H9 (cell line): ENCODE results near the gene AACS. TPM values are rescaled to one million over a fixed set of nuclear protein-coding genes. Genes with fewer than 3 reads are reported as not detected.

Experiments
- DNase-seq: peaks from one replicate; pipeline ENCODE4 v3.0.0-alpha.2; 2017
- H2AFZ ChIP-seq: one replicate; pipeline ENCODE4 v1.6.1; 2013; ENCODE audit warnings: mild to moderate bottlenecking, low read length, control low read depth, moderate library complexity
- H2AK5ac ChIP-seq: 2 replicates; pipeline ENCODE4 v1.6.1; 2013; ENCODE audit warnings: low read length, control low read depth, mixed read lengths; ENCODE audit not compliant: insufficient read length
- H2BK120ac ChIP-seq: one replicate; pipeline ENCODE4 v1.6.1; 2013; ENCODE audit warnings: low read depth, mild to moderate bottlenecking, low read length, control low read depth, inconsistent platforms; ENCODE audit not compliant: poor library complexity, severe bottlenecking
- H2BK12ac ChIP-seq: 2 replicates; pipeline ENCODE4 v1.6.1; 2013; ENCODE audit warnings: low read length, control low read depth, mixed read lengths, low read depth; ENCODE audit not compliant: insufficient read length
- H2BK15ac ChIP-seq: 2 replicates; pipeline ENCODE4 v1.6.1; 2013; ENCODE audit warnings: low read depth, low read length, control low read depth
- H2BK20ac ChIP-seq: one replicate; pipeline ENCODE4 v1.6.1; 2013; ENCODE audit warnings: low read depth, mild to moderate bottlenecking, low read length, control low read depth, inconsistent platforms; ENCODE audit not compliant: poor library complexity, severe bottlenecking
- H2BK5ac ChIP-seq: 2 replicates; pipeline ENCODE4 v1.6.1; 2013; ENCODE audit warnings: low read length, control low read depth, mixed read lengths; ENCODE audit not compliant: insufficient read length
- H3K14ac ChIP-seq: 2 replicates; pipeline ENCODE4 v1.6.1; 2013; ENCODE audit warnings: low read length, control low read depth; ENCODE audit not compliant: insufficient read depth
- H3K18ac ChIP-seq: 2 replicates; pipeline ENCODE4 v1.6.1; 2013; ENCODE audit warnings: low read depth, mild to moderate bottlenecking, mixed read lengths, low read length, control low read depth; ENCODE audit not compliant: insufficient read length
- H3K23ac ChIP-seq: 2 replicates; pipeline ENCODE4 v1.6.1; 2013; ENCODE audit warnings: low read length, control low read depth, mixed read lengths, low read depth; ENCODE audit not compliant: insufficient read length
- H3K23me2 ChIP-seq: 2 replicates; pipeline ENCODE4 v1.6.1; 2013; ENCODE audit warnings: low read depth, mild to moderate bottlenecking, mixed read lengths, low read length, control low read depth; ENCODE audit not compliant: insufficient read length, poor library complexity, severe bottlenecking
- H3K27ac ChIP-seq: 2 replicates; pipeline ENCODE4 v1.5.1; 2013; ENCODE audit warnings: low read length, control low read depth, mixed read lengths, low read depth; ENCODE audit not compliant: insufficient read length
- H3K27me3 ChIP-seq: 2 replicates; pipeline ENCODE4 v1.6.1; 2013; ENCODE audit warnings: low read length, control low read depth, inconsistent platforms; ENCODE audit not compliant: insufficient read depth
- H3K4ac ChIP-seq: 2 replicates; pipeline ENCODE4 v1.6.1; 2013; ENCODE audit warnings: low read depth, mild to moderate bottlenecking, control low read depth, inconsistent platforms, low read length, moderate library complexity
- H3K4me1 ChIP-seq: 2 replicates; pipeline ENCODE4 v1.6.1; 2013; ENCODE audit warnings: low read length, control low read depth, inconsistent platforms; ENCODE audit not compliant: insufficient read depth
- H3K4me2 ChIP-seq: 2 replicates; pipeline ENCODE4 v1.6.1; 2013; ENCODE audit warnings: low read length, control low read depth, mixed read lengths; ENCODE audit not compliant: insufficient read length, insufficient read depth
- H3K56ac ChIP-seq: 2 replicates; pipeline ENCODE4 v1.6.1; 2013; ENCODE audit warnings: low read depth, mild to moderate bottlenecking, mixed read lengths, low read length, control low read depth; ENCODE audit not compliant: insufficient read length
- H3K79me1 ChIP-seq: 2 replicates; pipeline ENCODE4 v1.6.1; 2013; ENCODE audit warnings: low read depth, mild to moderate bottlenecking, moderate library complexity, low read length, control low read depth, inconsistent platforms; ENCODE audit not compliant: insufficient read depth, poor library complexity, severe bottlenecking
- H3K79me2 ChIP-seq: 2 replicates; pipeline ENCODE4 v1.6.1; 2013; ENCODE audit warnings: low read length, control low read depth, inconsistent platforms; ENCODE audit not compliant: insufficient read depth
- H3K9ac ChIP-seq: 2 replicates; pipeline ENCODE4 v1.6.1; 2013; ENCODE audit warnings: low read length, control low read depth, mixed read lengths; ENCODE audit not compliant: insufficient read length; ENCODE audit errors: extremely low read depth
- H3K9me3 ChIP-seq: one replicate; pipeline ENCODE4 v1.6.1; 2013; ENCODE audit warnings: low read depth, low read length, inconsistent platforms; ENCODE audit not compliant: control insufficient read depth
- H3T11ph ChIP-seq: one replicate; pipeline ENCODE4 v1.6.1; 2013; ENCODE audit warnings: mild to moderate bottlenecking, low read length, control low read depth, inconsistent platforms
- H4K20me1 ChIP-seq: one replicate; pipeline ENCODE4 v1.6.1; 2013; ENCODE audit not compliant: control insufficient read depth, insufficient read length, insufficient read depth
- H4K5ac ChIP-seq: 2 replicates; pipeline ENCODE4 v1.6.1; 2013; ENCODE audit warnings: low read depth, mild to moderate bottlenecking, mixed read lengths, low read length, control low read depth; ENCODE audit not compliant: insufficient read length
- H4K8ac ChIP-seq: replicated peaks from 2 replicates; pipeline ENCODE4 v1.6.1; 2013; ENCODE audit warnings: low read length, control low read depth, mixed read lengths, low read depth; ENCODE audit not compliant: insufficient read length
- H4K91ac ChIP-seq: 2 replicates; pipeline ENCODE4 v1.6.1; 2013; ENCODE audit warnings: low read depth, mild to moderate bottlenecking, moderate library complexity, mixed read lengths, low read length, control low read depth; ENCODE audit not compliant: insufficient read length
- H3K27ac Mint-ChIP-seq, 3 experiments: 2 replicates in 2 of 3; 3 replicates in 1 of 3; pipeline ENCODE4 v1.8.0; 2020 to 2021; ENCODE audit warnings: mixed read lengths in 3 of 3, mild to moderate bottlenecking in 1 of 3, moderate library complexity in 1 of 3
- H3K27me3 Mint-ChIP-seq: 2 replicates; pipeline ENCODE4 v1.8.0; 2021; ENCODE audit warnings: low read depth, mild to moderate bottlenecking, moderate library complexity, mixed read lengths
- H3K36me3 Mint-ChIP-seq, 3 experiments: 2 replicates in 2 of 3; 3 replicates in 1 of 3; pipeline ENCODE4 v1.8.0; 2020 to 2021; ENCODE audit warnings: low read depth in 3 of 3, mixed read lengths in 3 of 3; ENCODE audit not compliant: insufficient read depth in 1 of 3
- H3K4me1 Mint-ChIP-seq, 2 experiments: 2 replicates each; pipeline ENCODE4 v1.8.0; 2020; ENCODE audit warnings: mixed read lengths in 2 of 2
- H3K4me3 Mint-ChIP-seq, 2 experiments: 2 replicates in 1 of 2; 3 replicates in 1 of 2; pipeline ENCODE4 v1.8.0; 2020 to 2021; ENCODE audit warnings: mild to moderate bottlenecking in 2 of 2, mixed read lengths in 2 of 2, moderate library complexity in 1 of 2
- H3K9me3 Mint-ChIP-seq, 2 experiments: 2 replicates in 1 of 2; 3 replicates in 1 of 2; pipeline ENCODE4 v1.8.0; 2020; ENCODE audit warnings: mild to moderate bottlenecking in 2 of 2, mixed read lengths in 2 of 2, moderate library complexity in 1 of 2
- WGBS: extraction: QIAGEN DNeasy Blood & Tissue Kit; methylation state at CpG from one replicate; pipeline ENCODE4 v1.1.7; 2013; ENCODE audit warnings: missing lambda C conversion rate, low lambda C conversion rate, mixed read lengths; ENCODE audit not compliant: insufficient read length; ENCODE audit errors: extremely low coverage; 5-methylcytosine and 5-hydroxymethylcytosine counted together
- total RNA-seq: library from RNA; stranded (reverse); gene quantifications from 2 replicates; pipeline ENCODE4 v1.2.1, GENCODE V29; 2021
- TF ChIP-seq, protein P1 (sequence below): fragments of 200-600 bp; sonication (generic); conservative IDR thresholded peaks from 3 replicates; pipeline ENCODE4 v1.8.0; 2021; ENCODE audit warnings: antibody characterized with exemption, mild to moderate bottlenecking

Gene AACS
- total RNA-seq, 1 experiment from 2014 or later: 35.0 TPM

DNA sequence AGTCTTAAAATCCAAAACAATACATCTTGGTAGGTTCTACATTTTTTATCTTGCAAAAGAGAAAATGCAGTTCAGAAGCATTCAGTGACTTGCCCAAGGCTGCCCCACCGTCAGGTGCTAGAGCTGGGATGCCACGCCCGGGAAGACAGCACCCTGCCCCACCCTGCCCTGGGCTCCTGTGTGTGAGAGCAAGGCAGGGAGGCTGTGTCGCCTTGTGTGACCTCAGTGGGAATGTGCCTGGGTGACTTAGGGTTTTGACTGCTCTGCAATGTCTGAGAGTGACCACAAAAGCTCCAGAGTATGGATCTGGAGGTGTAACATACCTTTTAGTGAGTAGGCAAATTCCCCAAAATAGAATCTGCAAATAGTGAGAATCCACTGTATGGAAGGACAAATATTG lies 60.0 kb downstream of the AACS start:
- WGBS: no CpG with 5 or more reads among the region's 4 CpGs
- H4K91ac ChIP-seq: no peak overlapping the region
- H2BK12ac ChIP-seq: no peak overlapping the region

More for the DNA sequence above, 60.0 kb downstream of the AACS start:
- H3K27ac ChIP-seq: no peak overlapping the region
- no peaks in the 10 kb centered on the region for H3K9me3 ChIP-seq
- H2BK20ac ChIP-seq: no peak overlapping the region
- no peaks in the 10 kb centered on the region for H3K4me1 ChIP-seq
- Mint-ChIP-seq H3K27me3 (no peaks in the 10 kb centered on the region), H3K4me3 (no peak overlapping the region), H3K4me1 (peaks cover 3 to 23% of the 10 kb centered on the region in 2 experiments), H3K36me3 (peaks cover 19 to 42% (median 38%) of the 10 kb centered on the region in 3 experiments; a peak in 6 of 7 replicates), H3K27ac (no peak overlapping the region), H3K9me3 (no peaks in the 10 kb centered on the region)
- no peak overlapping the region for H2AFZ ChIP-seq
- H3K23me2 ChIP-seq: no peaks in the 10 kb centered on the region
- H4K5ac ChIP-seq: no peak overlapping the region
- H2BK120ac ChIP-seq: no peak overlapping the region
- no peak overlapping the region for H3K23ac ChIP-seq
- no peak overlapping the region for H3K9ac ChIP-seq
- no peak overlapping the region for H2BK5ac ChIP-seq
- H3K79me1 ChIP-seq: no peaks in the 10 kb centered on the region
- H2AK5ac ChIP-seq: no peak overlapping the region
- H3T11ph ChIP-seq: no peak overlapping the region
- H3K27me3 ChIP-seq: no peaks in the 10 kb centered on the region
- H3K79me2 ChIP-seq: 0 out of 2 replicates have a peak, but pooled peaks cover 2% of the 10 kb centered on the region
- no peak overlapping the region for H3K4ac ChIP-seq
- TF ChIP-seq, protein P1, sequence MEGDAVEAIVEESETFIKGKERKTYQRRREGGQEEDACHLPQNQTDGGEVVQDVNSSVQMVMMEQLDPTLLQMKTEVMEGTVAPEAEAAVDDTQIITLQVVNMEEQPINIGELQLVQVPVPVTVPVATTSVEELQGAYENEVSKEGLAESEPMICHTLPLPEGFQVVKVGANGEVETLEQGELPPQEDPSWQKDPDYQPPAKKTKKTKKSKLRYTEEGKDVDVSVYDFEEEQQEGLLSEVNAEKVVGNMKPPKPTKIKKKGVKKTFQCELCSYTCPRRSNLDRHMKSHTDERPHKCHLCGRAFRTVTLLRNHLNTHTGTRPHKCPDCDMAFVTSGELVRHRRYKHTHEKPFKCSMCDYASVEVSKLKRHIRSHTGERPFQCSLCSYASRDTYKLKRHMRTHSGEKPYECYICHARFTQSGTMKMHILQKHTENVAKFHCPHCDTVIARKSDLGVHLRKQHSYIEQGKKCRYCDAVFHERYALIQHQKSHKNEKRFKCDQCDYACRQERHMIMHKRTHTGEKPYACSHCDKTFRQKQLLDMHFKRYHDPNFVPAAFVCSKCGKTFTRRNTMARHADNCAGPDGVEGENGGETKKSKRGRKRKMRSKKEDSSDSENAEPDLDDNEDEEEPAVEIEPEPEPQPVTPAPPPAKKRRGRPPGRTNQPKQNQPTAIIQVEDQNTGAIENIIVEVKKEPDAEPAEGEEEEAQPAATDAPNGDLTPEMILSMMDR: no peak
- peaks cover 3% of the 10 kb centered on the region for H4K20me1 ChIP-seq
- no peak for DNase-seq
- H3K18ac ChIP-seq: no peak overlapping the region
- no peak overlapping the region for H3K14ac ChIP-seq
- no peak overlapping the region for H4K8ac ChIP-seq
- H3K56ac ChIP-seq: no peak overlapping the region
- H2BK15ac ChIP-seq: no peak overlapping the region
- H3K4me2 ChIP-seq: no peak overlapping the region
